Measurements from ENCODE around the gene EFCAB5.

DNA sequence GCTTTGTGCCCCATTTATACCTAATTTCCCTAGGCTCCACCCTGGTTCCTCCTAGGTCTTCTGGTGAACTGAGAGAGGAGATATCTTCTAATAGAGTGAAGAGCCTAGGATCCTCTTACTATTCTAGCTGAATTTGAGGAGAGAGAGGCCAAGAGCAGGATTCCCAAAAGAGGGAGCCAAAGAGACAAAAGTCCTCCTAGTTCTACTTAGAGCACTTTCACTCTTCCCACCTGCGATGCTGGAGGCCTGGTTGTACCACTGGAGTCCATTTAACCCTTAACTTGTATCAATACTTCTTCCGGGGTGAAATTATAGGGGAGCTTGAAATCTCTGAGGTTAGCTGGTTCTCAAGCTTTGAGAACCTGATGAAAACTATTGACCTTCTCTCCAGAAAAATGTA lies 8.1 kb upstream of the EFCAB5 start:
- TF ChIP-seq, protein P1, sequence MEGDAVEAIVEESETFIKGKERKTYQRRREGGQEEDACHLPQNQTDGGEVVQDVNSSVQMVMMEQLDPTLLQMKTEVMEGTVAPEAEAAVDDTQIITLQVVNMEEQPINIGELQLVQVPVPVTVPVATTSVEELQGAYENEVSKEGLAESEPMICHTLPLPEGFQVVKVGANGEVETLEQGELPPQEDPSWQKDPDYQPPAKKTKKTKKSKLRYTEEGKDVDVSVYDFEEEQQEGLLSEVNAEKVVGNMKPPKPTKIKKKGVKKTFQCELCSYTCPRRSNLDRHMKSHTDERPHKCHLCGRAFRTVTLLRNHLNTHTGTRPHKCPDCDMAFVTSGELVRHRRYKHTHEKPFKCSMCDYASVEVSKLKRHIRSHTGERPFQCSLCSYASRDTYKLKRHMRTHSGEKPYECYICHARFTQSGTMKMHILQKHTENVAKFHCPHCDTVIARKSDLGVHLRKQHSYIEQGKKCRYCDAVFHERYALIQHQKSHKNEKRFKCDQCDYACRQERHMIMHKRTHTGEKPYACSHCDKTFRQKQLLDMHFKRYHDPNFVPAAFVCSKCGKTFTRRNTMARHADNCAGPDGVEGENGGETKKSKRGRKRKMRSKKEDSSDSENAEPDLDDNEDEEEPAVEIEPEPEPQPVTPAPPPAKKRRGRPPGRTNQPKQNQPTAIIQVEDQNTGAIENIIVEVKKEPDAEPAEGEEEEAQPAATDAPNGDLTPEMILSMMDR (IDR thresholded peaks at IDR 0.05; ENCODE audit: poor library complexity) = peak; percentile 28
- no peak for TF ChIP-seq EZH2 (IDR thresholded peaks at IDR 0.05; ENCODE audit: borderline replicate concordance)
